OCI-LY3 (cell line): ENCODE data around the gene NAA16.

ENCODE experiments used
- H2AFZ ChIP-seq: fragments of 200-600, 300-600 bp; shearing (Covaris generic); 2 replicates; pipeline ENCODE4 v1.6.0; 2014; ENCODE audit warnings: antibody characterized with exemption, low read depth, low read length
- H3K27ac ChIP-seq: fragments of 200-600, 300-600 bp; sonication (generic); 2 replicates; pipeline ENCODE4 v1.5.1; 2014; ENCODE audit warnings: mild to moderate bottlenecking, low read length, moderate library complexity, mixed read lengths
- H3K27me3 ChIP-seq: fragments of 200-600, 300-600 bp; sonication (generic); 2 replicates; pipeline ENCODE4 v1.6.1; 2014; ENCODE audit warnings: low read depth, low read length, mixed read lengths
- H3K36me3 ChIP-seq: fragments of 200-600, 300-600 bp; sonication (generic); replicated peaks from 2 replicates; pipeline ENCODE3; 2014; ENCODE audit warnings: low read depth, low read length, mixed read lengths
- H3K4me1 ChIP-seq: fragments of 300-600, 200-600 bp; sonication (generic); 2 replicates; pipeline ENCODE4 v1.6.1; 2014; ENCODE audit warnings: low read length, mixed read lengths
- H3K4me2 ChIP-seq: fragments of 200-600, 300-600 bp; sonication (generic); 2 replicates; pipeline ENCODE4 v1.6.1; 2014; ENCODE audit warnings: low read length, mixed read lengths
- H3K4me3 ChIP-seq: fragments of 300-600, 200-600 bp; sonication (generic); 2 replicates; pipeline ENCODE4 v1.5.1; 2014; ENCODE audit warnings: antibody characterized with exemption, mild to moderate bottlenecking, low read length, moderate library complexity
- H3K79me2 ChIP-seq: fragments of 300-600, 200-600 bp; shearing (Covaris generic); 2 replicates; pipeline ENCODE4 v1.6.1; 2014; ENCODE audit warnings: mild to moderate bottlenecking, low read length, mixed read lengths
- H3K9ac ChIP-seq: fragments of 300-600, 200-600 bp; shearing (Covaris generic); 2 replicates; pipeline ENCODE4 v1.6.0; 2014; ENCODE audit warnings: mild to moderate bottlenecking, low read length, moderate library complexity
- H3K9me3 ChIP-seq: fragments of 200-600, 300-600 bp; shearing (Covaris generic); 2 replicates; pipeline ENCODE4 v1.6.1; 2014; ENCODE audit warnings: low read length, mixed read lengths; ENCODE audit not compliant: insufficient read depth
- H4K20me1 ChIP-seq: fragments of 200-600, 300-600 bp; sonication (generic); 2 replicates; pipeline ENCODE4 v1.6.1; 2016; ENCODE audit warnings: low read length, mixed read lengths; ENCODE audit not compliant: insufficient read depth
- CTCF ChIP-seq: fragments of 200-600, 300-600 bp; sonication (generic); IDR thresholded peaks from 2 replicates; pipeline ENCODE4 v1.5.1; 2014; ENCODE audit warnings: antibody characterized with exemption, low read length, low read depth
- EZH2phosphoT487 ChIP-seq: fragments of 200-600 bp; shearing (Covaris generic); IDR thresholded peaks from 2 replicates; pipeline ENCODE4 v1.6.1; 2018; ENCODE audit warnings: antibody characterized with exemption, mixed run types, low read depth

The NAA16 gene

GRCh38 chr13:41311406-41312175 is 524 bp downstream of the NAA16 start:
- H3K4me2 ChIP-seq: peak overlapping the region; percentile 81
- H3K27me3 ChIP-seq: no peaks in the 10 kb centered on the region
- peak overlapping the region; percentile 33 for H2AFZ ChIP-seq
- peak overlapping the region; percentile 87 for H3K9ac ChIP-seq
- no peaks in the 10 kb centered on the region for H3K9me3 ChIP-seq
- no peak for TF ChIP-seq EZH2phosphoT487
- no peak for TF ChIP-seq CTCF
- peak overlapping the region; percentile 83 for H3K4me3 ChIP-seq
- peaks cover 24% of the 10 kb centered on the region for H3K4me1 ChIP-seq
- peak overlapping the region; percentile 67 for H3K27ac ChIP-seq
- peaks cover 41% of the 10 kb centered on the region for H4K20me1 ChIP-seq
- H3K79me2 ChIP-seq: peaks cover 55% of the 10 kb centered on the region
- H3K36me3 ChIP-seq: peaks cover 2% of the 10 kb centered on the region

- H3K79me2 ChIP-seq: peaks cover 60% of the 10 kb centered on the region
- H3K27me3 ChIP-seq: no peaks in the 10 kb centered on the region
- H3K4me3 ChIP-seq: peak overlapping the region; percentile 83
- H3K9me3 ChIP-seq: no peaks in the 10 kb centered on the region
- peak overlapping the region; percentile 33; the same call in 1 of the 2 replicates for H2AFZ ChIP-seq
- H3K9ac ChIP-seq: peak overlapping the region; percentile 87
- peak overlapping the region; percentile 67 for H3K27ac ChIP-seq
- peaks cover 46% of the 10 kb centered on the region for H4K20me1 ChIP-seq
- peaks cover 7% of the 10 kb centered on the region for H3K36me3 ChIP-seq
- peaks cover 19% of the 10 kb centered on the region for H3K4me1 ChIP-seq
- H3K4me2 ChIP-seq: peak overlapping the region; percentile 81
- TF ChIP-seq CTCF: no peak
- no peak for TF ChIP-seq EZH2phosphoT487
Observed at GRCh38 chr13:41312176-41312500, 1.1 kb downstream of the NAA16 start.

GRCh38 chr13:41313117-41313516 is 2.0 kb downstream of the NAA16 start:
- Histone ChIP-seq H3K4me1 (peaks cover 19% of the 10 kb centered on the region), H3K79me2 (peaks cover 70% of the 10 kb centered on the region), H3K4me3 (peak overlapping the region; percentile 83; the same call in 1 of the 2 replicates), H3K36me3 (peaks cover 14% of the 10 kb centered on the region), H3K27ac (no peak overlapping the region), H2AFZ (no peak overlapping the region), H3K27me3 (no peaks in the 10 kb centered on the region), H3K4me2 (peak overlapping the region; percentile 81), H3K9me3 (no peaks in the 10 kb centered on the region), H4K20me1 (peaks cover 52% of the 10 kb centered on the region), H3K9ac (peak overlapping the region; percentile 87; the same call in 1 of the 2 replicates)
- TF ChIP-seq EZH2phosphoT487: no peak
- TF ChIP-seq CTCF: no peak

GRCh38 chr13:41313659-41314197 is 2.7 kb downstream of the NAA16 start:
- TF ChIP-seq EZH2phosphoT487 (no peak), CTCF (no peak)
- H3K4me2 ChIP-seq: peak overlapping the region; percentile 81; the same call in 1 of the 2 replicates
- no peak overlapping the region for H3K4me3 ChIP-seq
- H3K9ac ChIP-seq: no peak overlapping the region
- peaks cover 14% of the 10 kb centered on the region for H3K36me3 ChIP-seq
- no peak overlapping the region for H2AFZ ChIP-seq
- H3K27ac ChIP-seq: no peak overlapping the region
- H3K4me1 ChIP-seq: peaks cover 19% of the 10 kb centered on the region
- H3K79me2 ChIP-seq: peaks cover 76% of the 10 kb centered on the region
- no peaks in the 10 kb centered on the region for H3K27me3 ChIP-seq
- no peaks in the 10 kb centered on the region for H3K9me3 ChIP-seq
- peaks cover 52% of the 10 kb centered on the region for H4K20me1 ChIP-seq
